NCI-H526 (cell line): ENCODE measurements around the gene COL4A3.

Experiments
- DNase-seq, 2 experiments: peaks; one replicate each; lab custom pipeline; 2025; lab: John Stamatoyannopoulos, UW

COL4A3 gene

GRCh38 chr2:227339098-227339599 lies 174.7 kb downstream of the COL4A3 start:
- DNase-seq, result no peak

GRCh38 chr2:227340106-227340505 lies 175.7 kb downstream of the COL4A3 start:
- no peak for DNase-seq

GRCh38 chr2:227341553-227341952 lies 177.1 kb downstream of the COL4A3 start:
- DNase-seq, result no peak

DNA sequence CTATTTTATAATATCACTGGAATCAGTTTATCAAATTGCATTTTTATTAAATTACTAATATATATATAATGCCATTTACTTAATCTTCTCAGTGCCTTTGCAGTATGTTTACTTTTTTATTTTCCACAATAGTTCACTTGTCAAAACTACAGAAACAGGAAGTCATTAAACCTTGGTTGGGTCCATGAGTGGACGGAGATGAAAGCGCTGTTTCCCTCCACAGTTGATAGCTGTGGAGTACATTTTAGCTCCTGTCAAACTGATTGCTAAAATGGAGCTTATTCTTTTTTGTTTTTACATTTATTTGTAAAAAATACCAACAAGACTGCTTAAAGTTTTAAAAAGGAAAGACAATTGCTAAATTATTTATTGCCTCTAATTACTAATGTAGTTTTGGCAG lies 179.8 kb downstream of the COL4A3 start:
- no peak for DNase-seq

- DNase-seq, result no peak
These were observed 182.7 kb downstream of the COL4A3 start for GRCh38 chr2:227347117-227347516.

GRCh38 chr2:227348324-227348723 lies 183.9 kb downstream of the COL4A3 start:
- DNase-seq, result no peak

DNA sequence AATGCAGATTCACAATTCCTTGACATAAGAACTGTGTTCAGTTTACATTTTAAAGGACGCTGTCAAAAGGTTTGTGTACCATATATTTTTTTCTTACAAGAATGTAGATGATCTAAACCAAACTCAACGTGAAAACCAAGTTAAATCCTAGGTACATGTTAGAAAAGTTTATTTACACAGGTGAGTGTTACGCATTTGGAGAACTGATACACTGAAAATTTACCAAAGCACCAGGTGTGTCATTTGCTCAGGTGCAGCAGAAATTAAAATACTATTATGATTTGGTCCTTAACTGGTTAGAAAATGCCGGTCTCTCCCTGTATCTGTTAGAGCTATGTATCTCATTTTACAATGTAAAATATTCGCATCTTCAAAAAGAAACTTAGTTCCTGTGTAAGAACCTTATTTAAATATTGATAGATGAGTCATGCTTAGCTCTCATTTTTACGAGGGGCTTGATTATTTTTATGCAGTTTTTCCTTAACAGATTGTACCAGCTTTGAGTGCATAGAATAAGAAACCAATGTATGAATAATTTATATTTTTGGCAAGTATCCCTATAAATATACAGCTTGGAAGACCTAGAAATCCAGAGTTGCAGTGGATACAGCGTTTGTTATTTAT lies 185.7 kb downstream of the COL4A3 start:
- DNase-seq, result no peak

DNA sequence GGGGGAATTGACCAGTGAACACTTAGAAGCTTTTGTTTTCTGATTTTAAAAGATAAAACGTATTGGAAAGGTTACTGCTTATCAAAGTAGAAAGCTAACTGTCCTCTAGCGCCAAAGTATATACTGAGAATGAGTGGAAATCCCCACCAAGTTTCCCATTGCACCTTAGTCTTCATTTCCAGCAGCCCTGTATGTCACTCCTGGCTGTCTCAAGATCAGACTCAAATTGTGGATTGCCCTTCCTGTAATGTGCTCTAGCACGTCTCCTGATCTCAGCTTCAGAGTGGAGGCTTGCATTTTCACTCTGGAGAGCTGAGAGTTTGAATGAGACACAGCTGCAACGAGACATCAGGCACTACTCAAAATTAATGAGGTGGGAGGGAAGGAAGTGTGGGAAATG lies 187.2 kb downstream of the COL4A3 start:
- no peak for DNase-seq

GRCh38 chr2:227360351-227360750 lies 195.9 kb downstream of the COL4A3 start:
- DNase-seq, result no peak

DNA sequence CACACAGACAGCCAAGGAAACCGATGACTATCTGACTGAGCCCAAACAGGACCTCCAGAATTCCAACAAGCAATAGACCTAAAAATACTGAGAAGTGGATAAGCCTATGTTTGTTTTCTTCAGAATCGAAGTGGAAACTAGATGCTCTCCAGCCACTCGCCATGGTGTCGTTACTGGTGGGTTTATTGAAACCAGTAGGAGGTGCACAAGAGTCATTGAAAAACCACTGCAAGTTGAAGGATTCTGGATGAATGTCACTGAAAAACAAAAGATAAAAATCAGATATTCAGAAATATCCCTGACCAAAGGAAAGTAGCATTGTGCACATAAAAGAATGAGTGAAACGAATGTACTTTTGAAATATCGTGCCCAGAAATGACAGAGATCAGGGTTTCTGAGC lies 199.3 kb downstream of the COL4A3 start:
- no peak for DNase-seq
